ENCODE data around the gene EML1. TPM values are rescaled to one million over a fixed set of nuclear protein-coding genes. Genes with fewer than 3 reads are reported as not detected.

EML1 gene
- total RNA-seq, 1 experiment from 2014 or later: 5.4 TPM

GRCh38 chr14:99955826-99956455 lies 162.7 kb downstream of the EML1 start:
- no peak for DNase-seq (ENCODE audit: low read depth)
- in situ Hi-C loops (cut with HindIII; ENCODE audit: low pct_unique_long_range_greater_than_20kb, low sequenced_read_pairs): no loop called here

- no peak for DNase-seq (ENCODE audit: low read depth)
- in situ Hi-C loops (cut with HindIII; ENCODE audit: low pct_unique_long_range_greater_than_20kb, low sequenced_read_pairs): no loop called here
These were observed 165.2 kb downstream of the EML1 start for GRCh38 chr14:99958380-99958779.

- DNase-seq (ENCODE audit: low read depth): no peak
- in situ Hi-C loops (cut with HindIII; ENCODE audit: low pct_unique_long_range_greater_than_20kb, low sequenced_read_pairs): no loop called here
These were observed 168.8 kb downstream of the EML1 start for GRCh38 chr14:99961826-99962518.

- DNase-seq (ENCODE audit: low read depth): no peak
- in situ Hi-C loops (cut with HindIII; ENCODE audit: low pct_unique_long_range_greater_than_20kb, low sequenced_read_pairs): no loop called here
These were observed 171.8 kb downstream of the EML1 start for GRCh38 chr14:99964979-99965378.

GRCh38 chr14:99966037-99966835 lies 173.0 kb downstream of the EML1 start:
- no peak for DNase-seq (ENCODE audit: low read depth)
- in situ Hi-C loops (cut with HindIII; ENCODE audit: low pct_unique_long_range_greater_than_20kb, low sequenced_read_pairs): no loop called here

GRCh38 chr14:99966912-99967311 lies 173.7 kb downstream of the EML1 start:
- DNase-seq (ENCODE audit: low read depth): no peak
- in situ Hi-C loops (cut with HindIII; ENCODE audit: low pct_unique_long_range_greater_than_20kb, low sequenced_read_pairs): no loop called here

GRCh38 chr14:99968191-99968920 lies 175.1 kb downstream of the EML1 start:
- DNase-seq (ENCODE audit: low read depth): no peak
- in situ Hi-C loops (cut with HindIII; ENCODE audit: low pct_unique_long_range_greater_than_20kb, low sequenced_read_pairs): no loop called here

- DNase-seq (ENCODE audit: low read depth): no peak
- in situ Hi-C loops (cut with HindIII; ENCODE audit: low pct_unique_long_range_greater_than_20kb, low sequenced_read_pairs): no loop called here
These were observed 175.7 kb downstream of the EML1 start for GRCh38 chr14:99968941-99969340.

- in situ Hi-C loops (cut with HindIII; ENCODE audit: low pct_unique_long_range_greater_than_20kb, low sequenced_read_pairs): no loop called here
- no peak for DNase-seq (ENCODE audit: low read depth)
These were observed 176.6 kb downstream of the EML1 start for GRCh38 chr14:99969673-99970322.

GRCh38 chr14:99971087-99971940 lies 178.1 kb downstream of the EML1 start:
- DNase-seq (ENCODE audit: low read depth): peak; percentile 74
- in situ Hi-C loops (cut with HindIII; ENCODE audit: low pct_unique_long_range_greater_than_20kb, low sequenced_read_pairs): no loop called here

GRCh38 chr14:99971941-99972747 lies 178.9 kb downstream of the EML1 start:
- DNase-seq (ENCODE audit: low read depth): no peak
- in situ Hi-C loops (cut with HindIII; ENCODE audit: low pct_unique_long_range_greater_than_20kb, low sequenced_read_pairs): no loop called here

GRCh38 chr14:99972748-99973466 lies 179.7 kb downstream of the EML1 start:
- no peak for DNase-seq (ENCODE audit: low read depth)
- in situ Hi-C loops (cut with HindIII; ENCODE audit: low pct_unique_long_range_greater_than_20kb, low sequenced_read_pairs): no loop called here

- DNase-seq (ENCODE audit: low read depth): no peak
- in situ Hi-C loops (cut with HindIII; ENCODE audit: low pct_unique_long_range_greater_than_20kb, low sequenced_read_pairs): no loop called here
These were observed 182.0 kb downstream of the EML1 start for GRCh38 chr14:99975190-99975589.

- in situ Hi-C loops (cut with HindIII; ENCODE audit: low pct_unique_long_range_greater_than_20kb, low sequenced_read_pairs): no loop called here
These were observed 182.8 kb downstream of the EML1 start for GRCh38 chr14:99976021-99976420.

GRCh38 chr14:99976681-99977080 lies 183.5 kb downstream of the EML1 start:
- in situ Hi-C loops (cut with HindIII; ENCODE audit: low pct_unique_long_range_greater_than_20kb, low sequenced_read_pairs): no loop called here
- no peak for DNase-seq (ENCODE audit: low read depth)

More at GRCh38 chr14:99976021-99976420, 182.8 kb downstream of the EML1 start:
- no peak for DNase-seq (ENCODE audit: low read depth)

- no peak for DNase-seq (ENCODE audit: low read depth)
- in situ Hi-C loops (cut with HindIII; ENCODE audit: low pct_unique_long_range_greater_than_20kb, low sequenced_read_pairs): no loop called here
These were observed 187.1 kb downstream of the EML1 start for GRCh38 chr14:99980299-99980698.
